Left lung (tissue), 14 donors: ENCODE measurements around the gene TIAM2. TPM values are rescaled to one million over a fixed set of nuclear protein-coding genes. Genes with fewer than 3 reads are reported as not detected.

Source experiments
- ATAC-seq: fragments of 200-7000 bp; cut with Tn5 transposase; one replicate; pipeline ENCODE4 v1.9.1; 2020; ENCODE audit warnings: moderate library complexity
- DNase-seq, 4 donors: peaks; one replicate each; pipeline ENCODE4 v3.0.0-alpha.2; 2013 to 2020
- H3K27ac ChIP-seq, 2 donors: fragments of 200-600 bp; sonication (generic) in 1 of 2; one replicate each; pipeline versions ENCODE4 v1.5.0 to v1.8.0; 2020 to 2021
- H3K27me3 ChIP-seq, 2 donors: fragments of 200-600 bp; sonication (generic) in 1 of 2; one replicate each; pipeline versions ENCODE4 v1.5.0 to v1.8.0; 2020 to 2021
- H3K36me3 ChIP-seq, 2 donors: fragments of 200-600 bp; sonication (generic) in 1 of 2; one replicate each; pipeline versions ENCODE4 v1.5.0 to v1.8.0; 2020 to 2021
- H3K4me1 ChIP-seq, 2 donors: fragments of 200-600 bp; one replicate each; pipeline ENCODE4 v1.8.0; 2021
- H3K4me3 ChIP-seq, 2 donors: fragments of 200-600 bp; sonication (generic) in 1 of 2; one replicate each; pipeline versions ENCODE4 v1.5.0 to v1.8.0; 2020 to 2021; ENCODE audit warnings: mild to moderate bottlenecking in 1 of 2
- H3K9me3 ChIP-seq, 2 donors: fragments of 200-600 bp; sonication (generic) in 1 of 2; one replicate each; pipeline versions ENCODE4 v1.5.0 to v1.8.0; 2020 to 2021
- intact Hi-C, 2 donors: fragments of 100-400 bp; cut with DNase I; formaldehyde crosslinking; loops; one replicate each; pipeline versions ENCODE4 v1.11.2 to v1.14.2; 2022
- long read RNA-seq, 12 donors: library from polyadenylated mRNA in 2 of 12; unstranded in 2 of 12; transcript quantifications; one replicate each; pipeline ENCODE4 v2.0.0 and lab custom pipeline, GENCODE V29; 2019 to 2026
- polyA plus RNA-seq, 6 donors: library from polyadenylated mRNA; unstranded; fragments of 120-200 nt; gene quantifications; one replicate each; pipeline ENCODE4 v1.2.1, GENCODE V29; 2013; ENCODE audit not compliant: insufficient read length in 6 of 6
- total RNA-seq, 2 donors: library from RNA; stranded (reverse); fragmentation: NEBNext Ultra II Directional; extraction: Animal tissue kit (Norgen Biotek cat#: 25700); gene quantifications; one replicate each; pipeline ENCODE4 v1.2.1, GENCODE V29; 2021
- TF ChIP-seq, protein P1 (sequence below), 2 donors: fragments of 200-600 bp; sonication (generic) in 1 of 2; IDR thresholded peaks; one replicate each; pipeline versions ENCODE4 v1.5.0 to v1.8.0; 2021; ENCODE audit warnings: antibody characterized with exemption in 2 of 2
- donor health status: DM: no; HTN: yes; CAD: no.
- donor health status: DM: no; HTN: no; CAD: no.

The TIAM2 gene
- total RNA-seq (1 to 10 TPM; 6.9 to 7.8 TPM), polyA plus RNA-seq (10 to 100 TPM; 18.1 to 25.0 (median 21.2) TPM)
- long read RNA-seq, donor 1, partial matches to known transcripts, result 0 of 2 reads
- long read RNA-seq, donor 1, other reads (novel, unspliced or antisense), result 0 of 2 reads
- long read RNA-seq, donor 2, partial matches to known transcripts, result 9 of 9 reads
- long read RNA-seq, donor 2, other reads (novel, unspliced or antisense), result 0 of 9 reads
- long read RNA-seq, donor 3, partial matches to known transcripts, result 24 of 24 reads
- long read RNA-seq, donor 3, other reads (novel, unspliced or antisense), result 0 of 24 reads
- long read RNA-seq, donor 4, partial matches to known transcripts, result 0 of 1 reads
- long read RNA-seq, donor 4, other reads (novel, unspliced or antisense), result 1 of 1 reads
- long read RNA-seq, donor 5, partial matches to known transcripts, result 6 of 8 reads
- long read RNA-seq, donor 5, other reads (novel, unspliced or antisense), result 0 of 8 reads
- long read RNA-seq, donor 6, partial matches to known transcripts, result 15 of 16 reads
- long read RNA-seq, donor 6, other reads (novel, unspliced or antisense), result 0 of 16 reads
- long read RNA-seq, donor 7, partial matches to known transcripts, result 0 of 14 reads
- long read RNA-seq, donor 7, other reads (novel, unspliced or antisense), result 14 of 14 reads
- long read RNA-seq, donor 8, partial matches to known transcripts, result 0 of 1 reads
- long read RNA-seq, donor 8, other reads (novel, unspliced or antisense), result 0 of 1 reads
- long read RNA-seq, donor 9, result 0 reads
- long read RNA-seq, donor 10, partial matches to known transcripts, result 2 of 4 reads
- long read RNA-seq, donor 10, other reads (novel, unspliced or antisense), result 2 of 4 reads
- long read RNA-seq, donor 11, partial matches to known transcripts, result 0 of 1 reads
- long read RNA-seq, donor 11, other reads (novel, unspliced or antisense), result 0 of 1 reads
- long read RNA-seq, donor 12, partial matches to known transcripts, result 0 of 13 reads
- long read RNA-seq, donor 12, other reads (novel, unspliced or antisense), result 13 of 13 reads

DNA sequence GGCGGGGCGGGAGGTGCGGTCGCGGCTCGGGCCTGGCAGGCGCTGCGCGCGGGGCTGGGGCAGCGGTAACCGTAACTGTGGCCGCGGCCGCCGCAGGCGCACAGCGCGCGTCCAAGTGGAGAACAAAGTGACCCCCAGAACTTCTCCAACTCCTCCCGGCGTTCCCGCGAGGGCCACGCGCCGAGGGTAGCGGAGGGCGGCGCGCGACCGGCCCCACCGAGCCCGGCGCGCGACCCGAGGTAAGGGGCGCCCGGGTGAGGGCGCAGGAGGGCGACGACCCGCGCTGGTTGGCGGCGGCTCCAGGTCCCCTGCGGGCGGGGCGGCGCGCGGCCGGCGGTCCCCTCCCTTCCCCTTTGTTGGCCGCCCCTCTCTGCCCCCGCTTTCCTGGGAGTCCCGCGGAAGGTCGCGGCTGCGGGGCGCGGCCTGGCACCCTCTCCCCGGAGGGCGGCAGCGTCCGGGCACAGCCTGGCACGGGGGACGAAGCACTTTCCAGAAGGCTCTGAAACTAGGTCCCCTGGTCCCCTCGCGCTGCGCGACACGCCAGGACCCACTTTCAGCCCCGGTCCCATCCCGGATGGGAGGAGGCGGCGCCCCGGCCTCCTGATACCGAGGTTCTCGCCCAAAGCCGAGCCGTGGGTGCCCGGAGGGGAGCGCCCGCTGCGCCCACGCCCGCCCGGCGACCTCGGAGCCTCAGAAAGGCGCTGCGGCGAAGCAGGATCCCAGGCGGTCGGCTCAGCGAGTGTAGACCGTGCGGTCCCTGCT, at the start of gene TIAM2:
TIAM2 (plus strand) TSS at position 62 of the 762 bp plus-strand sequence. CDS start 133,909 bp downstream, outside the sequence.
- H3K27me3 ChIP-seq, result peaks cover 16 to 62% of the 10 kb centered on the region in 2 donors
- peak within 1 kb of the TSS; percentile 33 to 41 for H3K4me3 ChIP-seq
- no peak within 1 kb of the TSS for H3K27ac ChIP-seq
- ATAC-seq, result peak; percentile 67
- no peaks in the 10 kb centered on the region for H3K36me3 ChIP-seq
- H3K9me3 ChIP-seq, result no peaks in the 10 kb centered on the region
- intact Hi-C loops, result no loop called here
- DNase-seq, result peak in 2 of 4 donors; percentile 50 to 80
- TF ChIP-seq, protein P1, sequence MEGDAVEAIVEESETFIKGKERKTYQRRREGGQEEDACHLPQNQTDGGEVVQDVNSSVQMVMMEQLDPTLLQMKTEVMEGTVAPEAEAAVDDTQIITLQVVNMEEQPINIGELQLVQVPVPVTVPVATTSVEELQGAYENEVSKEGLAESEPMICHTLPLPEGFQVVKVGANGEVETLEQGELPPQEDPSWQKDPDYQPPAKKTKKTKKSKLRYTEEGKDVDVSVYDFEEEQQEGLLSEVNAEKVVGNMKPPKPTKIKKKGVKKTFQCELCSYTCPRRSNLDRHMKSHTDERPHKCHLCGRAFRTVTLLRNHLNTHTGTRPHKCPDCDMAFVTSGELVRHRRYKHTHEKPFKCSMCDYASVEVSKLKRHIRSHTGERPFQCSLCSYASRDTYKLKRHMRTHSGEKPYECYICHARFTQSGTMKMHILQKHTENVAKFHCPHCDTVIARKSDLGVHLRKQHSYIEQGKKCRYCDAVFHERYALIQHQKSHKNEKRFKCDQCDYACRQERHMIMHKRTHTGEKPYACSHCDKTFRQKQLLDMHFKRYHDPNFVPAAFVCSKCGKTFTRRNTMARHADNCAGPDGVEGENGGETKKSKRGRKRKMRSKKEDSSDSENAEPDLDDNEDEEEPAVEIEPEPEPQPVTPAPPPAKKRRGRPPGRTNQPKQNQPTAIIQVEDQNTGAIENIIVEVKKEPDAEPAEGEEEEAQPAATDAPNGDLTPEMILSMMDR (IDR thresholded peaks at IDR 0.05), result no peak
- peaks cover 0 to 11% of the 10 kb centered on the region in 2 donors for H3K4me1 ChIP-seq

DNA sequence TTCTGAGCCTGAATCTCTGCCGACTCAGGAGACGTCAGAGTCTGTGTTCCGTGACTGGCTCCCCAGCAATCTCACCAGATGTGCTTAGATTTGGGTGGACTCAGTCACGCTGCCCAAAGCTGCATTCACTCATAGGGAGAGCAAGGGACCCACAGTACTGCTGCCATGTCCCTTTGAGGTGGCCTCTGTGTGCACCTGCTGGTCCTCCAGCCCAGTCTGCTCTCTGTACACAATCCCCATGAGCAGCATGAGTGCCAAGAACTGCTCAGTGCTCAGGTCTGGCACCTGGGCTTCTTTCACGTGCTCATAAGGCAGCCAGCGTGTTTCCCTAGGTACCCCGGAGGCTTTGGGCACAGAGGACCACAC, 44.2 kb upstream of the TIAM2 start:
- TF ChIP-seq, protein P1 (IDR thresholded peaks at IDR 0.05), result no peak

DNA sequence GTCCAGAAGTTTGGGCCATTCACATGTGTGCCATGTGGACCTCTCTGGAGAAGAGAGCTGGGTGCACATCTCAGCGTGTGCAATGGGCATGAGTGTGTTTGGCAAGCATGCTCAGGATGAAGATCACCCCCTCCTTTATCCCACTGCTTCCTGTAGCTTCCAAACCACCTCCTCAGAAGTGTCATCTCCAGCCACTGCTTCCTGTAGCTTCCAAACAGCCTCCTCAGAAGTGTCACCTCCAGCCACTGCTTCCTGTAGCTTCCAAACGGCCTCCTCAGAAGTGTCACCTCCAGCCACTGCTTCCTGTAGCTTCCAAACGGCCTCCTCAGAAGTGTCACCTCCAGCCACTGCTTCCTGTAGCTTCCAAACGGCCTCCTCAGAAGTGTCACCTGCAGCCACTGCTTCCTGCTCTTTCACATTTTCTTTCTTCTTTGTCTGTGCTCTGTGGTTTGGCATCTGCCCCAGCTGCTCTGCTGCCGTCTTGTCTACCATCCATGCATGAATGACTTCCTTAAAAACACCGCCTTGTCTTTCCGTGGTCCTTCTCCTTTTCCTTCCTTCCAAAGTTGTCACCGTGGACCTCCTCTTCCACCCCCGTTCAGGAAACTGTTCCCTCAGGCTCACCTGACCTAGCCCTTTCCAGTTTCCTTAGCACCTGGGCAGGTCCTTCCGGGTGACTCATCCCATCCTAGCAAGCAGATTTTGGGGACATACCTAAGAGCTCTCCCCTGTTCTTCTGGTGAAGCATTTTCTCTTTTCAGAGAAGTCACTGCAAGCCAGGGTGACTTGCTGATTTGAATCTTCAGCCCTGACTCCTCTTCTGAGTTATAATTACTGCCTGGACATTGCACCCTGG, 43.5 kb upstream of the TIAM2 start:
- no peak for DNase-seq
- Histone ChIP-seq H3K4me1 (no peaks in the 10 kb centered on the region), H3K27ac (no peak overlapping the region), H3K36me3 (no peaks in the 10 kb centered on the region), H3K4me3 (no peak overlapping the region), H3K9me3 (no peaks in the 10 kb centered on the region), H3K27me3 (no peaks in the 10 kb centered on the region)
- TF ChIP-seq, protein P1 (IDR thresholded peaks at IDR 0.05), result no peak
- ATAC-seq, result no peak
- intact Hi-C loops, result no loop called here

More for the DNA sequence above, 44.2 kb upstream of the TIAM2 start:
- H3K36me3 ChIP-seq, result no peaks in the 10 kb centered on the region
- H3K4me1 ChIP-seq, result no peaks in the 10 kb centered on the region
- H3K4me3 ChIP-seq, result no peak overlapping the region
- ATAC-seq, result no peak
- no peak for DNase-seq
- H3K27ac ChIP-seq, result no peak overlapping the region
- intact Hi-C loops, result no loop called here
- H3K9me3 ChIP-seq, result no peaks in the 10 kb centered on the region
- H3K27me3 ChIP-seq, result no peaks in the 10 kb centered on the region

DNA sequence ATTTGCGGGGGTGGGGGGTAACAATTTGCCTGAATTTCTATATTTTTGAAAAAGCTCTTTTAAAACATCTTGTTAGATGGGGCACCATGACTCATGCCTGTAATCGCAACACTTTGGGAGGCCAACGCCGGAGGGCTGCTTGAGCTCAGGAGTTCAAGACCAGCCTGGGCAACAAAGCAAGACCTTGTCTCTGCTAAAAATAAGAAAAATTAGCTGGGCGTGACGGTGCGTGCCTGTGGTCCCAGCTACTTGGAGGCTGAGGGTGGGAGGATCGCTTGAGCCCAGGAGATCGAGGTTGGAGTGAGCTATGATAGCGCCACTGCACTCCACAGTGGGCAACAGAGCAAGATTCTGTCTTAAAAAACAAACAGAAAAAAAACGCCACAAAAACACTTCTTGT, 41.5 kb upstream of the TIAM2 start:
- TF ChIP-seq, protein P1 (IDR thresholded peaks at IDR 0.05), result no peak
- no peak overlapping the region for H3K4me3 ChIP-seq
- DNase-seq, result no peak
- no peaks in the 10 kb centered on the region for H3K4me1 ChIP-seq
- H3K9me3 ChIP-seq, result no peaks in the 10 kb centered on the region
- H3K27ac ChIP-seq, result no peak overlapping the region
- ATAC-seq, result no peak
- intact Hi-C loops, result no loop called here
- H3K27me3 ChIP-seq, result no peaks in the 10 kb centered on the region
- H3K36me3 ChIP-seq, result no peaks in the 10 kb centered on the region
